GM12878 (cell line): ENCODE results near the gene GPSM3. TPM values are rescaled to one million over a fixed set of nuclear protein-coding genes. Genes with fewer than 3 reads are reported as not detected.

Experiments used
- ATAC-seq: fragments of 200-7000 bp; cut with Tn5 transposase; 3 replicates; pipeline ENCODE4 v1.9.1; 2020; ENCODE audit warnings: mild to moderate bottlenecking, moderate library complexity
- BruUV-seq: library from RNA; stranded (reverse); fragments of 400-500 nt; replicated peaks from 2 replicates; lab custom pipeline; 2021; lab: Mats Ljungman, UMichigan
- CTCF ChIA-PET: fragments of 300-600 bp; sonication (Branson Sonifier 250); formaldehyde crosslinking; extraction: SDS; loops from one replicate; lab custom pipeline; 2021; ENCODE audit warnings: inconsistent platforms; lab: Yijun Ruan, JAX
- POLR2A ChIA-PET: fragments of 350-600 bp; formaldehyde crosslinking; extraction: SDS; loops from one replicate; lab custom pipeline; 2021; ENCODE audit warnings: inconsistent platforms; lab: Charles Lee
- RAD21 ChIA-PET: fragments of 300-600 bp; sonication (Branson Sonifier 250); formaldehyde crosslinking; loops from one replicate; lab custom pipeline; 2023; ENCODE audit warnings: antibody characterized with exemption; ENCODE audit not compliant: unreplicated experiment; lab: Charles Lee
- SMC1A ChIA-PET: fragments of 300-600 bp; sonication (Branson Sonifier 250); formaldehyde crosslinking; loops from one replicate; lab custom pipeline; 2023; ENCODE audit not compliant: unreplicated experiment, uncharacterized antibody; lab: Charles Lee
- DNase-seq: peaks from one replicate; pipeline ENCODE4 v3.0.0-alpha.2; 2011; ENCODE audit warnings: low read depth, low spot score
- FAIRE-seq: peaks from 3 replicates; lab custom pipeline; 2011; peaks lifted over from hg19 to GRCh38; lab: Jason Lieb, UNC
- H2AFZ ChIP-seq: 2 replicates; pipeline ENCODE4 v1.6.0; 2011; ENCODE audit warnings: low read depth, low read length, control low read depth; ENCODE audit not compliant: control insufficient read depth
- H3K27ac ChIP-seq: 2 replicates; pipeline ENCODE4 v1.5.1; 2011; ENCODE audit warnings: control low read depth; ENCODE audit not compliant: control insufficient read depth, insufficient read depth
- H3K27me3 ChIP-seq, 2 experiments: replicated peaks in 1 of 2; 2 replicates each; pipeline versions ENCODE4 v1.6.0 to v1.6.1; 2011; ENCODE audit warnings: low read length in 1 of 2; ENCODE audit not compliant: control insufficient read depth in 2 of 2, insufficient read depth in 2 of 2
- H3K36me3 ChIP-seq, 2 experiments: 2 replicates each; pipeline ENCODE4 v1.5.1; 2011; ENCODE audit warnings: low read length in 1 of 2; ENCODE audit not compliant: control insufficient read depth in 2 of 2, insufficient read depth in 2 of 2
- H3K4me1 ChIP-seq: 2 replicates; pipeline ENCODE4 v1.6.1; 2011; ENCODE audit warnings: mild to moderate bottlenecking, low read length, moderate library complexity, mixed read lengths; ENCODE audit not compliant: control insufficient read depth, insufficient read depth
- H3K4me2 ChIP-seq: 2 replicates; pipeline ENCODE4 v1.6.0; 2011; ENCODE audit warnings: control low read depth; ENCODE audit not compliant: control insufficient read depth, insufficient read depth
- H3K4me3 ChIP-seq: fragments of 200-600 bp; sonication (generic); 2 replicates; pipeline ENCODE4 v1.5.1; 2016
- H3K79me2 ChIP-seq: 2 replicates; pipeline ENCODE4 v1.6.0; 2011; ENCODE audit warnings: low read length; ENCODE audit not compliant: control insufficient read depth, insufficient read depth
- H3K9ac ChIP-seq: 2 replicates; pipeline ENCODE4 v1.8.0; 2011; ENCODE audit warnings: low read length, control low read depth, mixed read lengths; ENCODE audit not compliant: control insufficient read depth, insufficient read depth
- H3K9me3 ChIP-seq: replicated peaks from 3 replicates; pipeline ENCODE4 v1.5.1; 2011; ENCODE audit warnings: mild to moderate bottlenecking, low read length; ENCODE audit not compliant: control insufficient read depth, insufficient read depth
- H4K20me1 ChIP-seq: 2 replicates; pipeline ENCODE4 v1.6.0; 2011; ENCODE audit not compliant: control insufficient read depth, insufficient read depth
- CBFB ChIP-seq: IDR thresholded peaks from 2 replicates; pipeline ENCODE4 v1.6.1; 2016; ENCODE audit warnings: antibody characterized with exemption, low read depth
- CHD2 ChIP-seq: IDR thresholded peaks from 2 replicates; pipeline ENCODE4 v1.6.1; 2011; ENCODE audit warnings: low read depth, low read length, improper control_type of control experiment, borderline replicate concordance
- CREB1 ChIP-seq: IDR thresholded peaks from 2 replicates; pipeline ENCODE4 v1.6.1; 2012; ENCODE audit warnings: low read depth, mild to moderate bottlenecking, inconsistent platforms
- MYB ChIP-seq: fragments of 150-350 bp; IDR thresholded peaks from 2 replicates; pipeline ENCODE4 v1.6.1; 2014; ENCODE audit warnings: mild to moderate bottlenecking, low read depth, low read length, borderline replicate concordance
- POU2F2 ChIP-seq: IDR thresholded peaks from 3 replicates; pipeline ENCODE4 v1.6.1; 2011; ENCODE audit warnings: low read depth, mild to moderate bottlenecking, low read length, borderline replicate concordance
- RAD21 ChIP-seq: IDR thresholded peaks from 2 replicates; pipeline ENCODE4 v1.6.1; 2011; ENCODE audit warnings: mild to moderate bottlenecking, low read depth, low read length, moderate library complexity; ENCODE audit not compliant: insufficient read depth
- RBBP5 ChIP-seq: fragments of 200-600 bp; sonication (generic); conservative IDR thresholded peaks from 2 replicates; pipeline ENCODE4 v1.6.1; 2016
- TAF1 ChIP-seq: IDR thresholded peaks from 2 replicates; pipeline ENCODE4 v1.6.1; 2011; ENCODE audit warnings: mild to moderate bottlenecking, low read depth, low read length, borderline replicate concordance
- TARDBP ChIP-seq: IDR thresholded peaks from 2 replicates; pipeline ENCODE4 v1.6.1; 2016; ENCODE audit warnings: borderline replicate concordance
- ZBED1 ChIP-seq: IDR thresholded peaks from 2 replicates; pipeline ENCODE4 v1.6.1; 2016; ENCODE audit warnings: borderline replicate concordance
- ZSCAN29 ChIP-seq: fragments of 450-650 bp; IDR thresholded peaks from 2 replicates; pipeline ENCODE4 v1.6.1; 2017; ENCODE audit warnings: mild to moderate bottlenecking, moderate library complexity
- ZZZ3 ChIP-seq: IDR thresholded peaks from 2 replicates; pipeline ENCODE4 v1.6.1; 2011; ENCODE audit warnings: low read depth; ENCODE audit not compliant: control insufficient read depth, insufficient read length
- WGBS: methylation state at CpG from one replicate; pipeline ENCODE4 v1.1.6; 2016; ENCODE audit warnings: low lambda C conversion rate; ENCODE audit not compliant: insufficient replicate concordance, insufficient coverage; ENCODE audit errors: missing lambda C conversion rate; 5-methylcytosine and 5-hydroxymethylcytosine counted together
- in situ Hi-C: fragments of 300-500 bp; cut with MboI; formaldehyde crosslinking; loops from 9 replicates; pipeline ENCODE4 v1.14.3; 2018; ENCODE audit warnings: mixed read lengths
- intact Hi-C: fragments of 100-400 bp; cut with micrococcal nuclease; formaldehyde crosslinking; loops from one replicate; pipeline ENCODE4 v1.14.2; 2022; ENCODE audit not compliant: unreplicated experiment
- polyA plus RNA-seq, 11 experiments: library from polyadenylated mRNA; depleted of rRNA in 4 of 11; unstranded in 6 of 11; stranded (reverse) in 5 of 11; fragments of >200 nt; fragmentation: Nextera tagmentation in 4 of 11; fragmentation: Illumina TruSeq in 1 of 11; extraction: Ambion mirVana in 4 of 11; extraction: Trizol in 1 of 11; gene quantifications; 1 replicate in 1 of 11; 2 replicates in 10 of 11; pipeline versions ENCODE4 v1.2.1 to v1.2.3, GENCODE V29; 2011 to 2016; ENCODE audit warnings: inconsistent platforms in 2 of 11, missing spikeins in 2 of 11, low read depth in 1 of 11
- total RNA-seq, 4 experiments: library from RNA; depleted of rRNA in 3 of 4; stranded (reverse); fragments of >200 nt in 3 of 4; fragmentation: Illumina TruSeq in 1 of 4; extraction: Trizol in 1 of 4; gene quantifications; 2 replicates each; pipeline versions ENCODE4 v1.2.1 to v1.2.3, GENCODE V29; 2013 to 2021
- TF ChIP-seq, protein P1 (sequence below): IDR thresholded peaks from 2 replicates; pipeline ENCODE4 v1.6.1; 2011; ENCODE audit warnings: low read depth, mild to moderate bottlenecking, low read length, moderate library complexity, borderline replicate concordance; ENCODE audit errors: extremely low read depth
- TF ChIP-seq, protein P2 (sequence below): fragments of 150-350 bp; IDR thresholded peaks from 2 replicates; pipeline ENCODE4 v1.6.1; 2014; ENCODE audit warnings: mild to moderate bottlenecking, low read depth, low read length
- TF ChIP-seq, protein P3 (sequence below): IDR thresholded peaks from 2 replicates; pipeline ENCODE4 v1.6.1; 2012; ENCODE audit warnings: low read length, inconsistent platforms
- TF ChIP-seq, protein P4 (sequence below): fragments of 450-650 bp; IDR thresholded peaks from 2 replicates; pipeline ENCODE4 v1.6.1; 2017; ENCODE audit warnings: low read depth, mild to moderate bottlenecking, moderate library complexity
- TF ChIP-seq, protein P5 (sequence below): fragments of 450-650 bp; IDR thresholded peaks from 2 replicates; pipeline ENCODE4 v1.6.1; 2017; ENCODE audit warnings: antibody characterized with exemption, mild to moderate bottlenecking, moderate library complexity

The GPSM3 gene
- total and polyA plus RNA-seq, 10 of the 15 experiments (the other 5 are each of a cell fraction or from before 2014, with no cell fraction given) = 22.0 to 137 (median 113) TPM

DNA sequence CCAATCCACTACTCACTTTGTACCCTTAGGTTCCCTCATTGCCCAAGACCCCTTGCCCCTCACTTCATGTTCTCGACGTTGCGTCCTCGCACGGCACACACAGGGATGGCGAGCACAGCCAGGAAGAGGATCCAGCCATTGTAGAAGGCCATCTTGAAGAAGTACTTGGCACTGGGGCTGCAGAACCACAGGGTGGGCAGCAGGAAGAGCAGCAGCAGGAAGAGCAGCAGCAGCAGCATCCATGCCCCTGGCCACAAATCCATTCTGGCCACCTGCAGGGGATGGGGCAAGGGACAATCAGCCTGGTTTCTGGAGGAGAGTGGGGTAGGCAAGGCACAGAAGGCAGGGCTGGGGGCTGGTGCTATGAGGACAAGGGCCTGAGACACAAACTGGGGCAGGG lies 21.2 kb downstream of the GPSM3 start (continued):
- TF ChIP-seq, protein P1, sequence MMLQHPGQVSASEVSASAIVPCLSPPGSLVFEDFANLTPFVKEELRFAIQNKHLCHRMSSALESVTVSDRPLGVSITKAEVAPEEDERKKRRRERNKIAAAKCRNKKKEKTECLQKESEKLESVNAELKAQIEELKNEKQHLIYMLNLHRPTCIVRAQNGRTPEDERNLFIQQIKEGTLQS = no peak
- TF ChIP-seq CHD2 = no peak
- no peak for TF ChIP-seq TARDBP
- no peak for TF ChIP-seq MYB
- TF ChIP-seq CBFB = no peak
- no peak for TF ChIP-seq RBBP5
- TF ChIP-seq ZBED1 = no peak
- TF ChIP-seq, all 136 proteins: peak for 0

DNA sequence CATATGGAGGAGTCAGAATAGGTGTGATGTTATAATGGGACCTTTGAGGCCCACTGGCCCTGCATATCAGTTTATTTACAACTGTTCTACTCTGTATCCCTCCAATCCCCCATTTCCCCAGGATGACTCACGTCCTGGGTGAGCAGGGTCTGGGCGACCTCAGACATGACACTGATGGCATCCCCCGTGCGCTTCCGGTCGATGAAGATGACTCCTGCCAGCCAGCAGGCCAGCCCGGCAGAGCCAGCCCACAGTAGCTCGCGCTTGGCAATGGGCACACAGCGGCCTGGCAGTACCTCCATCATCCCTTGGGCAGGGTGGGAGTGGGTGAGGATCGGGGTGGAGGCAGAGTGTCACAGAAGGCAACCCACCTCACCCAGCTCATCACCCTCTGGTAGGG lies 22.1 kb downstream of the GPSM3 start:
- SMC1A ChIA-PET = no interaction called here
- POLR2A ChIA-PET = no interaction called here
- in situ Hi-C loops (no loop called here), intact Hi-C loops (no loop called here)
- H3K9me3 ChIP-seq = no peaks in the 10 kb centered on the region
- no TSS peak for BruUV-seq
- H2AFZ ChIP-seq = no peak overlapping the region
- H3K9ac ChIP-seq = no peak overlapping the region
- no peak overlapping the region for H3K27ac ChIP-seq
- ATAC-seq (no peak), DNase-seq (no peak), FAIRE-seq (no peak)
- H4K20me1 ChIP-seq = no peaks in the 10 kb centered on the region
- RAD21 ChIA-PET = interaction anchor here (0.6 kb wide), 1 partner anchor 66 kb away, joined by 3 read pairs; no protein-coding TSS in a partner anchor
- H3K36me3 ChIP-seq = peaks cover 0 to 3% of the 10 kb centered on the region in 2 experiments; a peak in 1 of 4 replicates
- no peak overlapping the region for H3K4me3 ChIP-seq
- H3K79me2 ChIP-seq = peaks cover 6% of the 10 kb centered on the region
- no peak overlapping the region for H3K4me2 ChIP-seq
- peaks cover 7% of the 10 kb centered on the region; the same call in 1 of the 2 replicates for H3K4me1 ChIP-seq
- no peaks in the 10 kb centered on the region for H3K27me3 ChIP-seq
- WGBS = 82% methylated on average over 11 of the region's 11 CpGs
- CTCF ChIA-PET = interaction anchor here (1.6 kb wide), 1 partner anchor 12 kb away, joined by 4 read pairs; no protein-coding TSS in a partner anchor
- TF ChIP-seq ZZZ3 (no peak), ZSCAN29 (no peak), RAD21 (no peak), POU2F2 (no peak), CREB1 (no peak), TAF1 (no peak)
- TF ChIP-seq, protein P2, sequence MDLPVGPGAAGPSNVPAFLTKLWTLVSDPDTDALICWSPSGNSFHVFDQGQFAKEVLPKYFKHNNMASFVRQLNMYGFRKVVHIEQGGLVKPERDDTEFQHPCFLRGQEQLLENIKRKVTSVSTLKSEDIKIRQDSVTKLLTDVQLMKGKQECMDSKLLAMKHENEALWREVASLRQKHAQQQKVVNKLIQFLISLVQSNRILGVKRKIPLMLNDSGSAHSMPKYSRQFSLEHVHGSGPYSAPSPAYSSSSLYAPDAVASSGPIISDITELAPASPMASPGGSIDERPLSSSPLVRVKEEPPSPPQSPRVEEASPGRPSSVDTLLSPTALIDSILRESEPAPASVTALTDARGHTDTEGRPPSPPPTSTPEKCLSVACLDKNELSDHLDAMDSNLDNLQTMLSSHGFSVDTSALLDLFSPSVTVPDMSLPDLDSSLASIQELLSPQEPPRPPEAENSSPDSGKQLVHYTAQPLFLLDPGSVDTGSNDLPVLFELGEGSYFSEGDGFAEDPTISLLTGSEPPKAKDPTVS = no peak
- TF ChIP-seq, protein P3, sequence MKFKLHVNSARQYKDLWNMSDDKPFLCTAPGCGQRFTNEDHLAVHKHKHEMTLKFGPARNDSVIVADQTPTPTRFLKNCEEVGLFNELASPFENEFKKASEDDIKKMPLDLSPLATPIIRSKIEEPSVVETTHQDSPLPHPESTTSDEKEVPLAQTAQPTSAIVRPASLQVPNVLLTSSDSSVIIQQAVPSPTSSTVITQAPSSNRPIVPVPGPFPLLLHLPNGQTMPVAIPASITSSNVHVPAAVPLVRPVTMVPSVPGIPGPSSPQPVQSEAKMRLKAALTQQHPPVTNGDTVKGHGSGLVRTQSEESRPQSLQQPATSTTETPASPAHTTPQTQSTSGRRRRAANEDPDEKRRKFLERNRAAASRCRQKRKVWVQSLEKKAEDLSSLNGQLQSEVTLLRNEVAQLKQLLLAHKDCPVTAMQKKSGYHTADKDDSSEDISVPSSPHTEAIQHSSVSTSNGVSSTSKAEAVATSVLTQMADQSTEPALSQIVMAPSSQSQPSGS = no peak
- TF ChIP-seq, protein P4, sequence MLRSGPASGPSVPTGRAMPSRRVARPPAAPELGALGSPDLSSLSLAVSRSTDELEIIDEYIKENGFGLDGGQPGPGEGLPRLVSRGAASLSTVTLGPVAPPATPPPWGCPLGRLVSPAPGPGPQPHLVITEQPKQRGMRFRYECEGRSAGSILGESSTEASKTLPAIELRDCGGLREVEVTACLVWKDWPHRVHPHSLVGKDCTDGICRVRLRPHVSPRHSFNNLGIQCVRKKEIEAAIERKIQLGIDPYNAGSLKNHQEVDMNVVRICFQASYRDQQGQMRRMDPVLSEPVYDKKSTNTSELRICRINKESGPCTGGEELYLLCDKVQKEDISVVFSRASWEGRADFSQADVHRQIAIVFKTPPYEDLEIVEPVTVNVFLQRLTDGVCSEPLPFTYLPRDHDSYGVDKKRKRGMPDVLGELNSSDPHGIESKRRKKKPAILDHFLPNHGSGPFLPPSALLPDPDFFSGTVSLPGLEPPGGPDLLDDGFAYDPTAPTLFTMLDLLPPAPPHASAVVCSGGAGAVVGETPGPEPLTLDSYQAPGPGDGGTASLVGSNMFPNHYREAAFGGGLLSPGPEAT = no peak
- TF ChIP-seq, protein P5, sequence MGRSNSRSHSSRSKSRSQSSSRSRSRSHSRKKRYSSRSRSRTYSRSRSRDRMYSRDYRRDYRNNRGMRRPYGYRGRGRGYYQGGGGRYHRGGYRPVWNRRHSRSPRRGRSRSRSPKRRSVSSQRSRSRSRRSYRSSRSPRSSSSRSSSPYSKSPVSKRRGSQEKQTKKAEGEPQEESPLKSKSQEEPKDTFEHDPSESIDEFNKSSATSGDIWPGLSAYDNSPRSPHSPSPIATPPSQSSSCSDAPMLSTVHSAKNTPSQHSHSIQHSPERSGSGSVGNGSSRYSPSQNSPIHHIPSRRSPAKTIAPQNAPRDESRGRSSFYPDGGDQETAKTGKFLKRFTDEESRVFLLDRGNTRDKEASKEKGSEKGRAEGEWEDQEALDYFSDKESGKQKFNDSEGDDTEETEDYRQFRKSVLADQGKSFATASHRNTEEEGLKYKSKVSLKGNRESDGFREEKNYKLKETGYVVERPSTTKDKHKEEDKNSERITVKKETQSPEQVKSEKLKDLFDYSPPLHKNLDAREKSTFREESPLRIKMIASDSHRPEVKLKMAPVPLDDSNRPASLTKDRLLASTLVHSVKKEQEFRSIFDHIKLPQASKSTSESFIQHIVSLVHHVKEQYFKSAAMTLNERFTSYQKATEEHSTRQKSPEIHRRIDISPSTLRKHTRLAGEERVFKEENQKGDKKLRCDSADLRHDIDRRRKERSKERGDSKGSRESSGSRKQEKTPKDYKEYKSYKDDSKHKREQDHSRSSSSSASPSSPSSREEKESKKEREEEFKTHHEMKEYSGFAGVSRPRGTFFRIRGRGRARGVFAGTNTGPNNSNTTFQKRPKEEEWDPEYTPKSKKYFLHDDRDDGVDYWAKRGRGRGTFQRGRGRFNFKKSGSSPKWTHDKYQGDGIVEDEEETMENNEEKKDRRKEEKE = no peak
